ENCODE results near the gene UBR2. TPM values are rescaled to one million over a fixed set of nuclear protein-coding genes. Genes with fewer than 3 reads are reported as not detected.

Gene UBR2
- total RNA-seq, 1 donor from 2014 or later = 32.5 TPM

- no peak overlapping the region for H3K4me3 ChIP-seq
- no peak for TF ChIP-seq CTCF (IDR thresholded peaks at IDR 0.05; ENCODE audit: borderline replicate concordance)
- DNase-seq = no peak
- intact Hi-C loops (cut with micrococcal nuclease) = no loop called here
- H3K27me3 ChIP-seq (ENCODE audit: low read depth) = no peaks in the 10 kb centered on the region
- peaks cover 6% of the 10 kb centered on the region for H3K4me1 ChIP-seq
- peaks cover 95% of the 10 kb centered on the region for H3K36me3 ChIP-seq
- H3K27ac ChIP-seq (replicated peaks) = no peak overlapping the region
- no peaks in the 10 kb centered on the region for H3K9me3 ChIP-seq (replicated peaks)
These were observed 79.0 kb downstream of the UBR2 start for GRCh38 chr6:42642794-42643193.

- no peaks in the 10 kb centered on the region for H3K27me3 ChIP-seq (ENCODE audit: low read depth)
- H3K9me3 ChIP-seq (replicated peaks) = no peaks in the 10 kb centered on the region
- no peak overlapping the region for H3K4me3 ChIP-seq
- peaks cover 97% of the 10 kb centered on the region for H3K36me3 ChIP-seq
- TF ChIP-seq CTCF (IDR thresholded peaks at IDR 0.05; ENCODE audit: borderline replicate concordance) = no peak
- intact Hi-C loops (cut with micrococcal nuclease) = no loop called here
- H3K4me1 ChIP-seq = peaks cover 6% of the 10 kb centered on the region
- H3K27ac ChIP-seq (replicated peaks) = no peak overlapping the region
- DNase-seq = no peak
These were observed 80.4 kb downstream of the UBR2 start for GRCh38 chr6:42644211-42644610.

DNA sequence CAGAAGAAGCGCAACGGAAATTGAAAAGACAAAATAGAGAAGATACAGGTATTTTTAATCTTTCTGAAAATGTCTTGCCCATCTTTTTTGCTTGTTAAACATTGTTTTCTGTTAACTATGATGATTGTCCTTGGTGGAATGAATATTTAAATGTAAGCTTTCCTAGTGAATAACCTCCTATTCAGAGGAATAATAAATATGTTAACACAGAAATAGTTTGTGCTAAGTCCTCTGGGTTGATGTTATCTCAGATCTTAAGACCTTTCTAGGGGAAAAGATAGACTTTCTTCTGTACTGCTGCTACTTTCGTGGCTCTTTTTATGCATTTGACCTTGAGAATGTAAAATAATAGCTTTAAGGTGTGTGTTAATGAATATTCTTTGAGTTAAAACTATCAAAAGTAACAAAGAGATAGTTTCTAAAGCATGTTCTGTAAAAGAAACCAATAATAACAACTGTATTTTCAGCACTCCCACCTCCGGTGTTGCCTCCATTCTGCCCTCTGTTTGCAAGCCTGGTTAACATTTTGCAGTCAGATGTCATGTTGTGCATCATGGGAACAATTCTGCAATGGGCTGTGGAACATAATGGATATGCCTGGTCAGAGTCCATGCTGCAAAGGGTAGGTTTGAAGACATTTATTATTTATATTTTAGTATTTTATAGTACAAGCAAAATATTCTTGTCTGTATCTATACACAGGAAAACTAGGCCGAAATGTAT is 88.4 kb downstream of the UBR2 start:
- Histone ChIP-seq H3K9me3 (replicated peaks) (no peaks in the 10 kb centered on the region), H3K4me3 (no peak overlapping the region), H3K27me3 (ENCODE audit: low read depth) (no peaks in the 10 kb centered on the region), H3K36me3 (peaks cover 99% of the 10 kb centered on the region), H3K4me1 (no peaks in the 10 kb centered on the region), H3K27ac (replicated peaks) (no peak overlapping the region)
- DNase-seq = no peak
- intact Hi-C loops (cut with micrococcal nuclease) = no loop called here
- no peak for TF ChIP-seq CTCF (IDR thresholded peaks at IDR 0.05; ENCODE audit: borderline replicate concordance)

GRCh38 chr6:42653851-42654250 is 90.0 kb downstream of the UBR2 start:
- Histone ChIP-seq H3K9me3 (replicated peaks) (no peaks in the 10 kb centered on the region), H3K27ac (replicated peaks) (no peak overlapping the region), H3K4me3 (no peak overlapping the region), H3K36me3 (peaks cover 100% of the 10 kb centered on the region), H3K4me1 (no peaks in the 10 kb centered on the region), H3K27me3 (ENCODE audit: low read depth) (no peaks in the 10 kb centered on the region)
- no peak for DNase-seq
- intact Hi-C loops (cut with micrococcal nuclease) = no loop called here
- no peak for TF ChIP-seq CTCF (IDR thresholded peaks at IDR 0.05; ENCODE audit: borderline replicate concordance)

DNA sequence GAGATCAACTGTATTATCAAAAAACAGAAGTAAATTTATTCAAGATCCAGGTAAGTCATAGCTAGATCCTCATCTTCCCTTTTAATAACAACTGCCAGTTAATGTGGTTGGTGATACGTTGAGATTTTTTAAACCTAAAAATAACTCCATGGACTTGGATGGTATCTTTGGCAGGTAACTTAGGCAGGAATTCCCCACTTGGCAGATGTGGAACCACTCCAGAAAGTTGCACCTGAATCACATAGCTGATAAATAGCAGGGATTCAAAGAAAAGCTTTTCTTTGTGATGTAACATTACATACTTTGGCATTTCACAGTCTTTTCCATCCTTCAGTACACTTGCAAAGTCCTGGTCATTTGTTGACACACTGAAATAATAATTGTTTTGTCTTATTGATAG is 96.0 kb downstream of the UBR2 start:
- no peaks in the 10 kb centered on the region for H3K9me3 ChIP-seq (replicated peaks)
- no peaks in the 10 kb centered on the region for H3K27me3 ChIP-seq (ENCODE audit: low read depth)
- DNase-seq = no peak
- peaks cover 3% of the 10 kb centered on the region for H3K4me1 ChIP-seq
- intact Hi-C loops (cut with micrococcal nuclease) = loop anchor here (5.0 kb wide), 2 partner anchors 67 to 217 kb away; partner anchors contain the start of gene RPL7L1
- H3K36me3 ChIP-seq = peaks cover 89% of the 10 kb centered on the region
- TF ChIP-seq CTCF (IDR thresholded peaks at IDR 0.05; ENCODE audit: borderline replicate concordance) = no peak
- H3K4me3 ChIP-seq = no peak overlapping the region
- H3K27ac ChIP-seq (replicated peaks) = no peak overlapping the region
